Body of pancreas (tissue), 4 donors: ENCODE data around the gene METRNL. TPM values are rescaled to one million over a fixed set of nuclear protein-coding genes. Genes with fewer than 3 reads are reported as not detected.

Experiments
- ATAC-seq: fragments of 150-250 bp; one replicate; pipeline ENCODE4 v1.9.1; 2016
- DNase-seq, 4 donors: peaks; one replicate each; pipeline ENCODE4 v3.0.0-alpha.2; 2019
- H3K27ac ChIP-seq, 4 donors: fragments of 200-600 bp; sonication (generic); 1 replicate in 3 of 4; 2 replicates in 1 of 4; pipeline versions ENCODE4 v1.5.1 to v1.6.1; 2016 to 2019; ENCODE audit warnings: mild to moderate bottlenecking in 1 of 4, mixed read lengths in 1 of 4, moderate library complexity in 1 of 4
- H3K27me3 ChIP-seq, 2 donors: fragments of 200-600 bp; sonication (generic); one replicate each; pipeline ENCODE4 v1.6.0; 2016; ENCODE audit warnings: mild to moderate bottlenecking in 1 of 2
- H3K36me3 ChIP-seq, 2 donors: fragments of 200-600 bp; sonication (generic); replicated peaks in 1 of 2; 2 replicates each; pipeline ENCODE4 v1.5.1; 2016; ENCODE audit warnings: low read depth in 2 of 2; ENCODE audit not compliant: insufficient read depth in 1 of 2
- H3K4me1 ChIP-seq: fragments of 200-600 bp; sonication (generic); one replicate; pipeline ENCODE4 v1.6.0; 2016
- H3K4me3 ChIP-seq, 2 donors: fragments of 200-600 bp; sonication (generic); 1 replicate in 1 of 2; 2 replicates in 1 of 2; pipeline ENCODE4 v1.5.1; 2016 to 2019
- H3K9me3 ChIP-seq, 3 donors: fragments of 200-600 bp; sonication (generic); 1 replicate in 2 of 3; 2 replicates in 1 of 3; pipeline ENCODE4 v1.5.1; 2016
- CTCF ChIP-seq, 7 experiments: fragments of 450-650 bp in 4 of 7; fragments of 200-600 bp in 3 of 7; sonication (generic) in 3 of 7; IDR thresholded peaks; one replicate each; pipeline ENCODE4 v1.5.1; 2016 to 2019; ENCODE audit warnings: antibody characterized with exemption in 7 of 7
- POLR2A ChIP-seq, 3 donors: fragments of 450-650 bp; IDR thresholded peaks; one replicate each; pipeline ENCODE4 v1.6.1; 2016; ENCODE audit warnings: antibody characterized with exemption in 3 of 3, mild to moderate bottlenecking in 2 of 3
- WGBS, 2 donors: methylation state at CpG; one replicate each; pipeline ENCODE4 v1.1.5; 2017; 5-methylcytosine and 5-hydroxymethylcytosine counted together
- intact Hi-C: fragments of 100-400 bp; cut with DNase I; formaldehyde crosslinking; loops from one replicate; pipeline ENCODE4 v1.15.1; 2023
- total RNA-seq, 2 donors: library from RNA; depleted of rRNA; stranded (reverse); fragments of >200 nt; gene quantifications; one replicate each; pipeline ENCODE4 v1.1.0, GENCODE V29; 2016

METRNL gene
- total RNA-seq, 2 donors from 2014 or later = 21.3 to 26.4 TPM

GRCh38 chr17:83069931-83070742, 9.3 kb upstream of the METRNL start:
- peak in 1 of 4 donors; percentile 10 for DNase-seq
- intact Hi-C loops = no loop called here
- TF ChIP-seq POLR2A (IDR thresholded peaks at IDR 0.05) (no peak), CTCF (IDR thresholded peaks at IDR 0.05) (no peak)
- 80 to 88% methylated on average over 9 to 32 of the region's 35 CpGs for WGBS, 2 donors
- ATAC-seq = no peak
- Histone ChIP-seq H3K4me3 (no peak overlapping the region), H3K4me1 (peaks cover 2% of the 10 kb centered on the region), H3K27me3 (no peaks in the 10 kb centered on the region), H3K36me3 (no peaks in the 10 kb centered on the region), H3K9me3 (no peaks in the 10 kb centered on the region), H3K27ac (no peak overlapping the region)

- ATAC-seq (no peak), DNase-seq (no peak)
- 84 to 85% methylated on average over 16 of the region's 16 CpGs for WGBS, 2 donors
- no peaks in the 10 kb centered on the region for H3K27me3 ChIP-seq
- no peak for TF ChIP-seq POLR2A (IDR thresholded peaks at IDR 0.05)
- no peak for TF ChIP-seq CTCF (IDR thresholded peaks at IDR 0.05)
- H3K9me3 ChIP-seq = no peaks in the 10 kb centered on the region
- no peaks in the 10 kb centered on the region for H3K4me1 ChIP-seq
- intact Hi-C loops = no loop called here
- H3K36me3 ChIP-seq = no peaks in the 10 kb centered on the region
- H3K27ac ChIP-seq = no peak overlapping the region
- H3K4me3 ChIP-seq = no peak overlapping the region
Observed at GRCh38 chr17:83070800-83071341, 8.5 kb upstream of the METRNL start.

- WGBS, 2 donors = 85 to 90% methylated on average over 6 to 12 of the region's 12 CpGs
- TF ChIP-seq POLR2A (IDR thresholded peaks at IDR 0.05) (no peak), CTCF (IDR thresholded peaks at IDR 0.05) (no peak)
- intact Hi-C loops = no loop called here
- ATAC-seq (no peak), DNase-seq (no peak)
- no peak overlapping the region for H3K27ac ChIP-seq
- no peaks in the 10 kb centered on the region for H3K4me1 ChIP-seq
- no peaks in the 10 kb centered on the region for H3K9me3 ChIP-seq
- no peaks in the 10 kb centered on the region for H3K36me3 ChIP-seq
- no peaks in the 10 kb centered on the region for H3K27me3 ChIP-seq
- no peak overlapping the region for H3K4me3 ChIP-seq
Observed at GRCh38 chr17:83071365-83071764, 8.0 kb upstream of the METRNL start.

GRCh38 chr17:83071966-83072562, 7.3 kb upstream of the METRNL start:
- ATAC-seq (no peak), DNase-seq (no peak)
- Histone ChIP-seq H3K36me3 (no peaks in the 10 kb centered on the region), H3K27me3 (no peaks in the 10 kb centered on the region), H3K9me3 (no peaks in the 10 kb centered on the region), H3K4me3 (no peak overlapping the region), H3K27ac (no peak overlapping the region), H3K4me1 (no peaks in the 10 kb centered on the region)
- WGBS, 2 donors = 69% methylated on average over 9 to 10 of the region's 10 CpGs
- TF ChIP-seq POLR2A (IDR thresholded peaks at IDR 0.05) (no peak), CTCF (IDR thresholded peaks at IDR 0.05) (no peak)
- intact Hi-C loops = no loop called here
